HL-60 (cell line): Measurements from ENCODE around the gene NAV2.

Experiments
- DNase-seq, 2 experiments: peaks; one replicate each; pipeline ENCODE4 v3.0.0-alpha.2; 2010 to 2020; ENCODE audit warnings: low read depth in 1 of 2, low spot score in 1 of 2
- H3K27ac ChIP-seq: fragments of 250-450 bp; sonication (Bioruptor Pico); replicated peaks from 2 replicates; pipeline ENCODE4 v1.5.1; 2020; ENCODE audit warnings: mild to moderate bottlenecking, moderate library complexity
- H3K27me3 ChIP-seq: fragments of 250-450 bp; sonication (Bioruptor Pico); 2 replicates; pipeline ENCODE4 v1.5.1; 2021; ENCODE audit warnings: mild to moderate bottlenecking, moderate library complexity; ENCODE audit not compliant: insufficient read depth, poor library complexity, severe bottlenecking
- H3K4me3 ChIP-seq: replicated peaks from 2 replicates; pipeline ENCODE4 v1.5.1; 2011; ENCODE audit warnings: mild to moderate bottlenecking, control low read depth, low read length; ENCODE audit not compliant: insufficient read depth
- GABPA ChIP-seq: IDR thresholded peaks from 2 replicates; pipeline ENCODE4 v1.6.1; 2012; ENCODE audit warnings: low read depth
- POLR2AphosphoS5 ChIP-seq: IDR thresholded peaks from 2 replicates; pipeline ENCODE4 v1.6.1; 2012; ENCODE audit warnings: low read depth
- REST ChIP-seq: IDR thresholded peaks from 2 replicates; pipeline ENCODE4 v1.6.1; 2012; ENCODE audit warnings: low read depth; ENCODE audit not compliant: insufficient replicate concordance
- SPI1 ChIP-seq: IDR thresholded peaks from 2 replicates; pipeline ENCODE4 v1.6.1; 2012; ENCODE audit warnings: low read depth, mild to moderate bottlenecking, borderline replicate concordance
- TF ChIP-seq, protein P1 (sequence below): IDR thresholded peaks from one replicate; pipeline ENCODE4 v1.5.1; 2011; ENCODE audit warnings: low read length, control low read depth, inconsistent platforms; ENCODE audit not compliant: insufficient read depth

Gene NAV2

DNA sequence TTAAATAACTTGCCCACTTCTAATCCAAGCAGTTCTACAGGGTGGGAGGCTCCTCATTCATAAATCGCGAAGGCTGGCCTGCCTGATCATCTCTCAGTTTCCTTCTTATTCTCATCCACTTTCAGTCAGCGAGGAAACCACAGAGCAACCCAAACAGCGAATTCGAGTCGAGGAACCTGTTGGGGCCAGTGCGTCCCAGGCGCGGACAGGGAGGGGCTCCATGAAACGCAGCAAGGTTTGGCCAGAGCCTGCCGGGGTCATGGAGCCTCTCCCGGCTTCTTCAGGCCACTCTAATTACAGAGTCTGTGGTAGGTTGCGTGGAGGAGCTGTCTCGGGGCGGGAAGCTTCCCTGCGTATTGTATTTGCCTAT lies 741 bp upstream of the NAV2 start:
- DNase-seq: no peak
- H3K27me3 ChIP-seq: peaks cover 46% of the 10 kb centered on the region
- H3K27ac ChIP-seq: no peak overlapping the region
- peak overlapping the region; percentile 32; the same call in 1 of the 2 replicates for H3K4me3 ChIP-seq
- TF ChIP-seq, protein P1, sequence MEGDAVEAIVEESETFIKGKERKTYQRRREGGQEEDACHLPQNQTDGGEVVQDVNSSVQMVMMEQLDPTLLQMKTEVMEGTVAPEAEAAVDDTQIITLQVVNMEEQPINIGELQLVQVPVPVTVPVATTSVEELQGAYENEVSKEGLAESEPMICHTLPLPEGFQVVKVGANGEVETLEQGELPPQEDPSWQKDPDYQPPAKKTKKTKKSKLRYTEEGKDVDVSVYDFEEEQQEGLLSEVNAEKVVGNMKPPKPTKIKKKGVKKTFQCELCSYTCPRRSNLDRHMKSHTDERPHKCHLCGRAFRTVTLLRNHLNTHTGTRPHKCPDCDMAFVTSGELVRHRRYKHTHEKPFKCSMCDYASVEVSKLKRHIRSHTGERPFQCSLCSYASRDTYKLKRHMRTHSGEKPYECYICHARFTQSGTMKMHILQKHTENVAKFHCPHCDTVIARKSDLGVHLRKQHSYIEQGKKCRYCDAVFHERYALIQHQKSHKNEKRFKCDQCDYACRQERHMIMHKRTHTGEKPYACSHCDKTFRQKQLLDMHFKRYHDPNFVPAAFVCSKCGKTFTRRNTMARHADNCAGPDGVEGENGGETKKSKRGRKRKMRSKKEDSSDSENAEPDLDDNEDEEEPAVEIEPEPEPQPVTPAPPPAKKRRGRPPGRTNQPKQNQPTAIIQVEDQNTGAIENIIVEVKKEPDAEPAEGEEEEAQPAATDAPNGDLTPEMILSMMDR: no peak
- no peak for TF ChIP-seq POLR2AphosphoS5
- TF ChIP-seq REST: no peak
- no peak for TF ChIP-seq GABPA

GRCh38 chr11:19713196-19714021 lies 772 bp downstream of the NAV2 start:
- TF ChIP-seq REST (no peak), GABPA (no peak), POLR2AphosphoS5 (no peak), SPI1 (no peak)
- TF ChIP-seq, protein P1: no peak
- peaks cover 46% of the 10 kb centered on the region for H3K27me3 ChIP-seq
- no peak overlapping the region for H3K27ac ChIP-seq
- DNase-seq: no peak
- peak overlapping the region; percentile 10 for H3K4me3 ChIP-seq

GRCh38 chr11:19714022-19714386 lies 1.4 kb downstream of the NAV2 start:
- TF ChIP-seq REST (no peak), GABPA (no peak), SPI1 (no peak), POLR2AphosphoS5 (no peak)
- TF ChIP-seq, protein P1: no peak
- Histone ChIP-seq H3K27ac (no peak overlapping the region), H3K4me3 (no peak overlapping the region), H3K27me3 (peaks cover 46% of the 10 kb centered on the region)
- no peak for DNase-seq
